Thyroid gland (tissue), 4 donors: ENCODE data around the gene CDC42BPG.

Experiments used
- CTCF ChIP-seq, 6 experiments: fragments of 200-600 bp in 3 of 6; fragments of 450-650 bp in 3 of 6; sonication (generic) in 3 of 6; IDR thresholded peaks; one replicate each; pipeline ENCODE4 v1.5.1; 2016 to 2019; ENCODE audit warnings: antibody characterized with exemption in 6 of 6, mild to moderate bottlenecking in 2 of 6, inconsistent platforms in 1 of 6, moderate library complexity in 1 of 6
- POLR2A ChIP-seq, 2 donors: fragments of 450-650 bp; IDR thresholded peaks; one replicate each; pipeline ENCODE4 v1.6.1; 2017; ENCODE audit warnings: antibody characterized with exemption in 2 of 2, mild to moderate bottlenecking in 2 of 2, moderate library complexity in 1 of 2

- TF ChIP-seq CTCF (IDR thresholded peaks at IDR 0.05) (no peak), POLR2A (IDR thresholded peaks at IDR 0.05) (no peak)
Measured at GRCh38 chr11:64803846-64804345, 40.6 kb downstream of the CDC42BPG start.
